Thymus (tissue), 11 donors: ENCODE data around the gene ABCB8. TPM values are rescaled to one million over a fixed set of nuclear protein-coding genes. Genes with fewer than 3 reads are reported as not detected.

Experiments used
- DNase-seq, 9 donors: peaks; one replicate each; pipeline ENCODE4 v3.0.0-alpha.2; 2013; ENCODE audit warnings: low spot score in 9 of 9, low read depth in 6 of 9, missing footprints in 1 of 9
- H3K27ac ChIP-seq, 2 donors: one replicate each; pipeline ENCODE4 v1.5.1; 2013; ENCODE audit warnings: control low read depth in 1 of 2, low read depth in 1 of 2, low read length in 1 of 2, mild to moderate bottlenecking in 1 of 2, moderate library complexity in 1 of 2
- H3K27me3 ChIP-seq, 2 donors: one replicate each; pipeline ENCODE4 v1.5.1; 2013; ENCODE audit warnings: low read length in 1 of 2; ENCODE audit not compliant: control insufficient read depth in 2 of 2, insufficient read depth in 1 of 2
- H3K36me3 ChIP-seq, 2 donors: one replicate each; pipeline ENCODE4 v1.5.1; 2013; ENCODE audit warnings: low read length in 1 of 2, mild to moderate bottlenecking in 1 of 2, moderate library complexity in 1 of 2; ENCODE audit not compliant: control insufficient read depth in 2 of 2, insufficient read depth in 2 of 2
- H3K4me1 ChIP-seq, 2 donors: one replicate each; pipeline ENCODE4 v1.5.1; 2013; ENCODE audit warnings: low read length in 2 of 2; ENCODE audit not compliant: control insufficient read depth in 2 of 2, insufficient read depth in 2 of 2
- H3K4me3 ChIP-seq, 2 donors: one replicate each; pipeline ENCODE4 v1.5.1; 2013; ENCODE audit warnings: low read length in 2 of 2, control low read depth in 1 of 2, mild to moderate bottlenecking in 1 of 2
- H3K9me3 ChIP-seq, 2 donors: one replicate each; pipeline ENCODE4 v1.5.1; 2013; ENCODE audit warnings: low read length in 1 of 2, mild to moderate bottlenecking in 1 of 2; ENCODE audit not compliant: control insufficient read depth in 2 of 2, insufficient read depth in 1 of 2
- WGBS: extraction: QIAGEN DNeasy Blood & Tissue Kit; methylation state at CpG from one replicate; pipeline ENCODE4 v1.1.7; 2013; 5-methylcytosine and 5-hydroxymethylcytosine counted together
- polyA plus RNA-seq: library from polyadenylated mRNA; stranded (reverse); fragments of 200-250 nt; gene quantifications from one replicate; pipeline ENCODE4 v1.2.3, GENCODE V29; 2013
- total RNA-seq: library from RNA; stranded (reverse); fragments of 120-200 nt; gene quantifications from one replicate; pipeline ENCODE4 v1.2.4, GENCODE V29; 2013
- donor health status: healthy.

Gene ABCB8
- total and polyA plus RNA-seq, 2 donors = 10.5 to 33.8 TPM

DNA sequence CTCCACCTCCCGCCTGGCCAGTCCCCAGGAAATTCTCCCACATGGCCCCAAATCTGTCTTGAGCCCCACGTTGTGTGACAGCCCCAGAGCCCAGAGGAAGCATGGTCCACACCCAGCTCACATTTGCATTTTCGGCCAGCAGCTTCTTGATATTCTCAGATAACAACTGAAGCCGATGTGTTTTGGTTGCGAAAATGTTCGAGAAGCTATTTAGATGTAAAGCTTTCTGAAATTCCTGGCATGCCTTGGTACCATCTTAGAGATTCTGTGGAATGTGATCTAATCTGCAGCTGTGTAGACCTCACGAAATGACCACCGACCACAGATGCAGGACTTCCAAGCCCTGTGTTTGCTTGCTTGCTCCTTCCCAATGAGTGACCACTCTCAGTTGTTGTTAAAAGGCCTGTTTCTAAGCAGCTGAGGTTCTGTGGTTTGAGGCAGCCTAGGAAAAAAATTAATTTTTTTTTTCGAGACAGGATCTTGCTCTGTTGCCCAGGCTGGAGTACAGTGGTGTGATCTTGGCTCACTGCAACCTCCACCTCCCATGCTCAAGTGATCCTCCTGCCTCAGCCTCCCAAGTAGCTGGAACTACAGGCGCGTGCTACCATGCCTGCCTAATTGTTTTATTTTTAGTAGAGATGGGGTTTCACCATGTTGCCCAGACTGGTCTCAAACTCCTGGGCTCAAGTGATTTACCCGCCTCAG, 40.0 kb downstream of the ABCB8 start:
- peaks cover 79 to 90% of the 10 kb centered on the region in 2 donors for H3K36me3 ChIP-seq
- no peaks in the 10 kb centered on the region for H3K27me3 ChIP-seq
- no peak overlapping the region for H3K27ac ChIP-seq
- DNase-seq = no peak
- no peak overlapping the region for H3K4me3 ChIP-seq
- no peaks in the 10 kb centered on the region for H3K4me1 ChIP-seq
- no peaks in the 10 kb centered on the region for H3K9me3 ChIP-seq
- WGBS = 97% methylated on average over 12 of the region's 12 CpGs

DNA sequence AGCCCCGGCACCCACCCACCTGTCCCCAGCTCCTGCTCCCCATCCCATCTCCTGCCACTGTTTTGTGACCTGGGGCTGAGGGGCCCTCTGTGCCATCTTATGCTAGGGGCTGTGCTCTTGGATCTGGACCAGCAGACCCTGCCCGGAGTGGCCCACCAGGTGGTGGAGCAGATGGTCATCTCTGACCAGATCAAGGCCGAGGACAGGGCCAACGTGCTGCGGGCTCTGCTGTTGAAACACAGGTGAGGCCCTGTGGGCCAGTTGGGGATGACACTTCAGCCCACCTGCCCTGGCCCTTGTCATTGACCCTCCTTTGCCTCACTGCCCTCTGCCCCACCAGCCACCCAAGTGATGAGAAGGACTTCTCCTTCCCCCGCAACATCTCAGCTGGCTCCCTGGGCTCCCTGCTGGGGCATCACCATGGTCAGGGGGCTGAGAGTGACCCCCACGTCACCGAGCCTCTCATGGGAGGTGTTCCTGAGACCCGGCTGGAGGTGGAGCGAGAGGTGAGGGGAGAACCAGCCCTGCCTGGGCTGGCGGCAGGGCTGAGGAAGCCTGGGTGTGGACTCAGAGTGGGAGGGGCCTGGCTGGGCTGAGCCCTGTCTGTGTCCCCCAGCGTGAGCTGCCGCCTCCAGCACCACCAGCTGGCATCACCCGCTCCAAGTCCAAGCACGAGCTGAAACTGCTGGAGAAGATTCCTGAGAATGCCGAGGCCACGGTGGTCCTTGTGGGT, 41.8 kb downstream of the ABCB8 start:
- H3K27ac ChIP-seq = no peak overlapping the region
- no peaks in the 10 kb centered on the region for H3K4me1 ChIP-seq
- no peak for DNase-seq
- H3K4me3 ChIP-seq = no peak overlapping the region
- H3K27me3 ChIP-seq = no peaks in the 10 kb centered on the region
- H3K36me3 ChIP-seq = peaks cover 85 to 94% of the 10 kb centered on the region in 2 donors
- no peaks in the 10 kb centered on the region for H3K9me3 ChIP-seq
- 98% methylated on average over 17 of the region's 17 CpGs for WGBS

DNA sequence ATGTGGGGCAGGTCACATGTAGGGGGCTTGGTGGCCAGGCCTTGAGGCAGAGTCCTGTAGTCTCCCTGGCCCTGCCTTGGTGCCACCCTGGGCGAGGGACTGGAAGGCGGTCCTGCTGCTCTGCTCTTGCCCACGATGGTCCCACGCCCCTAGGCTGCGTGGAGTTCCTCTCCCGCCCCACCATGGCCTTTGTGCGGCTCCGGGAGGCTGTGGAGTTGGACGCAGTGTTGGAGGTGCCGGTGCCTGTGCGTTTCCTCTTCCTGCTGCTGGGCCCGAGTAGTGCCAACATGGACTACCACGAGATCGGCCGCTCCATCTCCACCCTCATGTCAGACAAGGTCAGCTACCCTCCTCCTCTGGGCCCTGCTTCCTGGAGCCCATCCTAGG, 42.3 kb downstream of the ABCB8 start:
- Histone ChIP-seq H3K4me1 (no peaks in the 10 kb centered on the region), H3K9me3 (no peaks in the 10 kb centered on the region), H3K36me3 (peaks cover 85 to 94% of the 10 kb centered on the region in 2 donors), H3K27ac (no peak overlapping the region), H3K27me3 (no peaks in the 10 kb centered on the region), H3K4me3 (no peak overlapping the region)
- WGBS = 99% methylated on average over 15 of the region's 15 CpGs
- no peak for DNase-seq

DNA sequence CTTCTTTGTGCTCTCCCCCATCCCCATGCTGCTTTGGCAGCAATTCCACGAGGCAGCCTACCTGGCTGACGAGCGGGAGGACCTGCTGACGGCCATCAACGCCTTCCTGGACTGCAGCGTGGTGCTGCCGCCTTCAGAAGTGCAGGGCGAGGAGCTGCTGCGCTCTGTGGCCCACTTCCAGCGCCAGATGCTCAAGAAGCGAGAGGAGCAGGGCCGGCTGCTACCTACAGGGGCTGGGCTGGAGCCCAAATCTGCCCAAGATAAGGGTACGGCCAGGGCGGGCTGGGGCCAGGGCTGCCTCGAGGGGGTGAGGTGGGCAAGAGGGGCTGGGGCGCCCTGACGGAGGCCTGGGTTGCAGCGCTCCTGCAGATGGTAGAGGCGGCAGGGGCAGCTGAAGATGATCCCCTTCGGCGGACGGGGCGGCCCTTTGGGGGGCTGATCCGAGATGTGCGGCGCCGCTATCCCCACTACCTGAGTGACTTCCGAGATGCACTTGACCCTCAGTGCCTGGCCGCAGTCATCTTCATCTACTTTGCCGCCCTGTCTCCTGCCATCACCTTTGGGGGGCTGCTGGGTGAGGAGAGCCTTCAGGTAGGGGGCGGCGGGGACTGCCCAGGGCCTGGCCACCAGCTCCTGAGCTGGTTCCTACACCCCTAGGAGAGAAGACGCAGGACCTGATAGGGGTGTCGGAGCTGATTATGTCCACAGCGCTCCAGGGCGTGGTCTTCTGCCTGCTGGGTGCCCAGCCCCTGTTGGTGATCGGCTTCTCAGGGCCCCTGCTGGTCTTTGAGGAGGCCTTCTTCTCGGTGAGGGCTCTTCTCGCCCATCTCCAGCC, 43.0 kb downstream of the ABCB8 start:
- no peak for DNase-seq
- no peak overlapping the region for H3K4me3 ChIP-seq

DNA sequence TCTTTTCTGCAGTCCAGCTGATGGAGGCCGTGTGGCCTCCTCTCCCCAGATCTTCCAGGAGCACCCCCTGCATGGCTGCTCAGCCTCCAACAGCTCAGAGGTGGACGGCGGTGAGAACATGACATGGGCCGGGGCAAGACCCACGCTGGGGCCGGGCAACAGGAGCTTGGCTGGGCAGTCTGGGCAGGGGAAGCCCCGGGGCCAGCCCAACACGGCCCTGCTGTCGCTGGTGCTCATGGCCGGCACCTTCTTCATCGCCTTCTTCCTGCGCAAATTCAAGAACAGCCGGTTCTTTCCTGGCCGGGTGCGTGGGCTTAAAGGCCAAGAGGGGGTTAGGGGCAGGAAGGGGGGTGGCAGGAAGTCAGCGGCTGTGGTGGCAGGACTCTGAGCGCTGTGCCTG, 45.7 kb downstream of the ABCB8 start:
- Histone ChIP-seq H3K4me3 (no peak overlapping the region), H3K36me3 (peaks cover 79 to 84% of the 10 kb centered on the region in 2 donors), H3K9me3 (no peaks in the 10 kb centered on the region), H3K4me1 (peaks cover 5 to 6% of the 10 kb centered on the region in 2 donors), H3K27ac (no peak overlapping the region), H3K27me3 (no peaks in the 10 kb centered on the region)
- 97% methylated on average over 17 of the region's 17 CpGs for WGBS
- DNase-seq = no peak

More for the DNA sequence above, 43.0 kb downstream of the ABCB8 start:
- Histone ChIP-seq H3K9me3 (no peaks in the 10 kb centered on the region), H3K36me3 (peaks cover 83 to 95% of the 10 kb centered on the region in 2 donors), H3K27ac (no peak overlapping the region), H3K27me3 (no peaks in the 10 kb centered on the region), H3K4me1 (no peaks in the 10 kb centered on the region)
- 97% methylated on average over 39 of the region's 39 CpGs for WGBS

DNA sequence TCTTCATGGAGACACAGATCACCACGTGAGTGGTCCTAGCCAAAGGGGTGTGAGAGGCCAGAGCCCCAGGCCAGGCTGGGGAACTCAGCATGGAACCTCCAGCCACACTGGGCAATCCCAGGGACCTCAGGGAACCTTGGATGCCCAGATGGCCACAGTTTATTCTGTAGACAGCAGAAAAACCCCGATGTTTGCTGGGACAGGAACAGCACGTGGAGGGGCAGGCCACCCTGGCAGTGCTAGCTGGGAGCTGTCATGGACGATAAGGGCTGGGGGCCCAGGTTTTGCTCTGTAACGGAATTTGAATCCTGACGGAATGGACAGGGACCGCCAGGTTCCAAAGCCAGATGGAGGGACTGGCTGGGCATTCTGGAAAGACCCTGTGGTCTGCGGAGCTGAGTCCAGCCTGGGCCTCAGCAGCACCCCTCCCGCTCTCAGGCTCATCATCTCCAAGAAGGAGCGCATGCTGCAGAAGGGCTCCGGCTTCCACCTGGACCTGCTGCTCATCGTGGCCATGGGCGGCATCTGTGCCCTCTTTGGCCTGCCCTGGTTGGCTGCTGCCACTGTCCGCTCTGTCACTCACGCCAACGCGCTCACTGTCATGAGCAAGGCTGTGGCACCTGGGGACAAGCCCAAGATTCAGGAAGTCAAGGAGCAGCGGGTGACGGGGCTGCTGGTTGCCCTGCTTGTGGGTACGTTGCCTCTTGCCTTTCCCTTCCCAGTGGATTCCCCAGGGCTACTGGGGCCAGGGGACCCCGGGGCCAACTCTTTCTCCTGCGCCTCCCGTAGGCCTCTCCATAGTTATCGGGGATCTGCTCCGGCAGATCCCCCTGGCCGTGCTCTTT, 46.8 kb downstream of the ABCB8 start:
- WGBS = 97% methylated on average over 26 of the region's 26 CpGs
- Histone ChIP-seq H3K27me3 (no peaks in the 10 kb centered on the region), H3K36me3 (peaks cover 69 to 74% of the 10 kb centered on the region in 2 donors), H3K9me3 (no peaks in the 10 kb centered on the region), H3K27ac (no peak overlapping the region), H3K4me3 (no peak overlapping the region), H3K4me1 (peaks cover 11 to 16% of the 10 kb centered on the region in 2 donors)
- DNase-seq = no peak

DNA sequence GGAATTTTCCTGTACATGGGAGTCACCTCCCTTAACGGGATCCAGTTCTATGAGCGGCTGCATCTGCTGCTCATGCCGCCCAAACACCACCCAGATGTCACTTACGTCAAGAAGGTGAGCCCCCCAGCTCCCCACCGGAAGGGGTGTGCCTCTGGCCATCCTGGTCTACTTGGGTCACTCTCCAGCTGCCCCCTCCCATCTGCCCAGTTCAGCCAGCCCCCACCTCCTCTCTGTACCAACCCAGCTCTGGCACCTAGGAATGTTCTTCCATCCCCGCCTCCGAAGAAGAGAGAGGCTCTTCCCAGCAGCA, 47.4 kb downstream of the ABCB8 start:
- H3K36me3 ChIP-seq = peaks cover 63 to 68% of the 10 kb centered on the region in 2 donors
- no peak overlapping the region for H3K4me3 ChIP-seq
- H3K27me3 ChIP-seq = no peaks in the 10 kb centered on the region
- WGBS = 98% methylated on average over 7 of the region's 7 CpGs
- no peaks in the 10 kb centered on the region for H3K9me3 ChIP-seq
- peaks cover 11 to 18% of the 10 kb centered on the region in 2 donors for H3K4me1 ChIP-seq
- H3K27ac ChIP-seq = no peak overlapping the region
- no peak for DNase-seq

DNA sequence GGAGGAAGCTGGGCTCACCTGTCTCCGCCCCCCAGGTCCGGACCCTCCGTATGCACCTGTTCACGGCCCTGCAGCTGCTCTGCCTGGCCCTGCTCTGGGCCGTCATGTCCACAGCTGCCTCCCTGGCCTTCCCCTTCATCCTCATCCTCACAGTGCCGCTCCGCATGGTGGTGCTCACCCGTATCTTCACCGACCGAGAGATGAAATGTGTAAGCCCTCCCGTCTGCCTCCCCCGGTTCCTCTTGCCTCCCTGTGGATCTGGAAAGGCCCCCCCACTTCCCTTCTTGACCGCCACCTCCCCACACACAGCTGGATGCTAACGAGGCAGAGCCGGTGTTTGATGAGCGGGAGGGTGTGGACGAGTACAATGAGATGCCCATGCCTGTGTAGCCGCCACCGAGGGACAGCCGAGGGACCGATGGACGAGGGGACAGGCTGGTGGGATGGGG, 47.8 kb downstream of the ABCB8 start:
- Histone ChIP-seq H3K27ac (no peak overlapping the region), H3K36me3 (peaks cover 59 to 64% of the 10 kb centered on the region in 2 donors), H3K4me1 (peaks cover 11 to 20% of the 10 kb centered on the region in 2 donors), H3K4me3 (no peak overlapping the region), H3K9me3 (no peaks in the 10 kb centered on the region), H3K27me3 (no peaks in the 10 kb centered on the region)
- DNase-seq = no peak
- WGBS = 96% methylated on average over 22 of the region's 22 CpGs
